ENCODE results near the gene HNRNPA1L2. TPM values are rescaled to one million over a fixed set of nuclear protein-coding genes. Genes with fewer than 3 reads are reported as not detected.

Gene HNRNPA1L2
- total and polyA plus RNA-seq, 2 experiments from 2014 or later = 3.6 to 9.4 TPM

DNA sequence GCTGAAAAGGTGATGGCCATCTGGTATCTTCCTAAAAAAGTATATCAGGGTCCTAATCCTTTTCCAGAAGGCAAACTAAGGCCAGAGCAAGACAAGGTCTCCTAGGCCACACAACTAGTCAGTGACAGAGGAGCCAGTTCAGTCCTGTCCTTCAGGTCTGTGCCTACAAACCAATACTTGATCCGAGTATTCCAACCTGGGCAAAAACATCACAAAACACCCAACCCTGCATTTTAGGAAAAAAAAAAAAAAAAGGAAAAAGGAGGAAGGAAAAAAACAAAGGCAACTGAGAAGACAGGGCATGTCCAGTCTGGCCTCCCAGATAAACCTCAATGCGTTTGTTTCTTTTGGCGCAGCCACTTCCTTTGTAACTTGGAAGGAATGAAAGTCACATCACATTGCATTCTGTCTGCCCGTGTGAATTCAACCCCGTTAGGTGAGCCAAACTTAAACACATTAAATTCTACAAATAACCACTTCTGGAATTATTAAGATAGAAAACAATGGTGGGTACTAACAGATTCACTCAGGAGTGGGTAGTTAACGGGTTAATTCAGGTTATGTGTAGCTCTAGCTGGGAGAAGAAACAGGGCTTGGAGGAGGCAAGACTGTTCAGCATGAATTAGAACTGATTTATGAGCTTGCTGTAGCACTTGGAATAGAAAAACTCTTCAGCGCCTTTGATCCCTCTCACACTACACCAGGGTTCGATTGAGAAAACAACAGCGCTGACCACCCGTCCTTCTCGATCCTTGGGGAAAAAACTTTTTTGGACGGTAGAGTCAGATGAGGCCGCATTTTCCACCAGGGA is 43.0 kb upstream of the HNRNPA1L2 start:
- peak overlapping the region; percentile 96 for H3K4me2 ChIP-seq
- H4K20me1 ChIP-seq (replicated peaks; ENCODE audit: insufficient read depth) = no peaks in the 10 kb centered on the region
- H3K27ac Mint-ChIP-seq = peak overlapping the region; percentile 87; the same call in 1 of the 2 replicates
- DNase-seq (ENCODE audit: low spot score) (no peak), ATAC-seq (peak; percentile 12)
- TF ChIP-seq, protein P1, sequence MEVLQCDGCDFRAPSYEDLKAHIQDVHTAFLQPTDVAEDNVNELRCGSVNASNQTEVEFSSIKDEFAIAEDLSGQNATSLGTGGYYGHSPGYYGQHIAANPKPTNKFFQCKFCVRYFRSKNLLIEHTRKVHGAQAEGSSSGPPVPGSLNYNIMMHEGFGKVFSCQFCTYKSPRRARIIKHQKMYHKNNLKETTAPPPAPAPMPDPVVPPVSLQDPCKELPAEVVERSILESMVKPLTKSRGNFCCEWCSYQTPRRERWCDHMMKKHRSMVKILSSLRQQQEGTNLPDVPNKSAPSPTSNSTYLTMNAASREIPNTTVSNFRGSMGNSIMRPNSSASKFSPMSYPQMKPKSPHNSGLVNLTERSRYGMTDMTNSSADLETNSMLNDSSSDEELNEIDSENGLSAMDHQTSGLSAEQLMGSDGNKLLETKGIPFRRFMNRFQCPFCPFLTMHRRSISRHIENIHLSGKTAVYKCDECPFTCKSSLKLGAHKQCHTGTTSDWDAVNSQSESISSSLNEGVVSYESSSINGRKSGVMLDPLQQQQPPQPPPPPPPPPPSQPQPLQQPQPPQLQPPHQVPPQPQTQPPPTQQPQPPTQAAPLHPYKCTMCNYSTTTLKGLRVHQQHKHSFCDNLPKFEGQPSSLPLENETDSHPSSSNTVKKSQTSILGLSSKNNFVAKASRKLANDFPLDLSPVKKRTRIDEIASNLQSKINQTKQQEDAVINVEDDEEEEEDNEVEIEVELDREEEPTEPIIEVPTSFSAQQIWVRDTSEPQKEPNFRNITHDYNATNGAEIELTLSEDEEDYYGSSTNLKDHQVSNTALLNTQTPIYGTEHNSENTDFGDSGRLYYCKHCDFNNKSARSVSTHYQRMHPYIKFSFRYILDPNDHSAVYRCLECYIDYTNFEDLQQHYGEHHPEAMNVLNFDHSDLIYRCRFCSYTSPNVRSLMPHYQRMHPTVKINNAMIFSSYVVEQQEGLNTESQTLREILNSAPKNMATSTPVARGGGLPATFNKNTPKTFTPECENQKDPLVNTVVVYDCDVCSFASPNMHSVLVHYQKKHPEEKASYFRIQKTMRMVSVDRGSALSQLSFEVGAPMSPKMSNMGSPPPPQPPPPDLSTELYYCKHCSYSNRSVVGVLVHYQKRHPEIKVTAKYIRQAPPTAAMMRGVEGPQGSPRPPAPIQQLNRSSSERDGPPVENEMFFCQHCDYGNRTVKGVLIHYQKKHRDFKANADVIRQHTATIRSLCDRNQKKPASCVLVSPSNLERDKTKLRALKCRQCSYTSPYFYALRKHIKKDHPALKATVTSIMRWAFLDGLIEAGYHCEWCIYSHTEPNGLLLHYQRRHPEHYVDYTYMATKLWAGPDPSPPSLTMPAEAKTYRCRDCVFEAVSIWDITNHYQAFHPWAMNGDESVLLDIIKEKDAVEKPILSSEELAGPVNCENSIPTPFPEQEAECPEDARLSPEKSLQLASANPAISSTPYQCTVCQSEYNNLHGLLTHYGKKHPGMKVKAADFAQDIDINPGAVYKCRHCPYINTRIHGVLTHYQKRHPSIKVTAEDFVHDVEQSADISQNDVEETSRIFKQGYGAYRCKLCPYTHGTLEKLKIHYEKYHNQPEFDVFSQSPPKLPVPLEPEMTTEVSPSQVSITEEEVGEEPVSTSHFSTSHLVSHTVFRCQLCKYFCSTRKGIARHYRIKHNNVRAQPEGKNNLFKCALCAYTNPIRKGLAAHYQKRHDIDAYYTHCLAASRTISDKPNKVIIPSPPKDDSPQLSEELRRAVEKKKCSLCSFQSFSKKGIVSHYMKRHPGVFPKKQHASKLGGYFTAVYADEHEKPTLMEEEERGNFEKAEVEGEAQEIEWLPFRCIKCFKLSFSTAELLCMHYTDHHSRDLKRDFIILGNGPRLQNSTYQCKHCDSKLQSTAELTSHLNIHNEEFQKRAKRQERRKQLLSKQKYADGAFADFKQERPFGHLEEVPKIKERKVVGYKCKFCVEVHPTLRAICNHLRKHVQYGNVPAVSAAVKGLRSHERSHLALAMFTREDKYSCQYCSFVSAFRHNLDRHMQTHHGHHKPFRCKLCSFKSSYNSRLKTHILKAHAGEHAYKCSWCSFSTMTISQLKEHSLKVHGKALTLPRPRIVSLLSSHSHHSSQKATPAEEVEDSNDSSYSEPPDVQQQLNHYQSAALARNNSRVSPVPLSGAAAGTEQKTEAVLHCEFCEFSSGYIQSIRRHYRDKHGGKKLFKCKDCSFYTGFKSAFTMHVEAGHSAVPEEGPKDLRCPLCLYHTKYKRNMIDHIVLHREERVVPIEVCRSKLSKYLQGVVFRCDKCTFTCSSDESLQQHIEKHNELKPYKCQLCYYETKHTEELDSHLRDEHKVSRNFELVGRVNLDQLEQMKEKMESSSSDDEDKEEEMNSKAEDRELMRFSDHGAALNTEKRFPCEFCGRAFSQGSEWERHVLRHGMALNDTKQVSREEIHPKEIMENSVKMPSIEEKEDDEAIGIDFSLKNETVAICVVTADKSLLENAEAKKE (CRISPR knock-in tag; IDR thresholded peaks at IDR 0.05) = no peak
- TF ChIP-seq, protein P2, sequence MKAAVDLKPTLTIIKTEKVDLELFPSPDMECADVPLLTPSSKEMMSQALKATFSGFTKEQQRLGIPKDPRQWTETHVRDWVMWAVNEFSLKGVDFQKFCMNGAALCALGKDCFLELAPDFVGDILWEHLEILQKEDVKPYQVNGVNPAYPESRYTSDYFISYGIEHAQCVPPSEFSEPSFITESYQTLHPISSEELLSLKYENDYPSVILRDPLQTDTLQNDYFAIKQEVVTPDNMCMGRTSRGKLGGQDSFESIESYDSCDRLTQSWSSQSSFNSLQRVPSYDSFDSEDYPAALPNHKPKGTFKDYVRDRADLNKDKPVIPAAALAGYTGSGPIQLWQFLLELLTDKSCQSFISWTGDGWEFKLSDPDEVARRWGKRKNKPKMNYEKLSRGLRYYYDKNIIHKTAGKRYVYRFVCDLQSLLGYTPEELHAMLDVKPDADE (IDR thresholded peaks at IDR 0.05) = no peak
- TF ChIP-seq, protein P3, sequence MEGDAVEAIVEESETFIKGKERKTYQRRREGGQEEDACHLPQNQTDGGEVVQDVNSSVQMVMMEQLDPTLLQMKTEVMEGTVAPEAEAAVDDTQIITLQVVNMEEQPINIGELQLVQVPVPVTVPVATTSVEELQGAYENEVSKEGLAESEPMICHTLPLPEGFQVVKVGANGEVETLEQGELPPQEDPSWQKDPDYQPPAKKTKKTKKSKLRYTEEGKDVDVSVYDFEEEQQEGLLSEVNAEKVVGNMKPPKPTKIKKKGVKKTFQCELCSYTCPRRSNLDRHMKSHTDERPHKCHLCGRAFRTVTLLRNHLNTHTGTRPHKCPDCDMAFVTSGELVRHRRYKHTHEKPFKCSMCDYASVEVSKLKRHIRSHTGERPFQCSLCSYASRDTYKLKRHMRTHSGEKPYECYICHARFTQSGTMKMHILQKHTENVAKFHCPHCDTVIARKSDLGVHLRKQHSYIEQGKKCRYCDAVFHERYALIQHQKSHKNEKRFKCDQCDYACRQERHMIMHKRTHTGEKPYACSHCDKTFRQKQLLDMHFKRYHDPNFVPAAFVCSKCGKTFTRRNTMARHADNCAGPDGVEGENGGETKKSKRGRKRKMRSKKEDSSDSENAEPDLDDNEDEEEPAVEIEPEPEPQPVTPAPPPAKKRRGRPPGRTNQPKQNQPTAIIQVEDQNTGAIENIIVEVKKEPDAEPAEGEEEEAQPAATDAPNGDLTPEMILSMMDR (conservative IDR thresholded peaks at IDR 0.05; ENCODE audit: low read depth in 2 of 2) = no peak
- TF ChIP-seq ZNF331 (CRISPR knock-in tag; IDR thresholded peaks at IDR 0.05; ENCODE audit: low read depth) (no peak), EZH2phosphoT487 (IDR thresholded peaks at IDR 0.05; ENCODE audit: unreplicated experiment) (no peak)
- H3K9me2 ChIP-seq (ENCODE audit: insufficient read depth) = no peaks in the 10 kb centered on the region
- H3F3A ChIP-seq (replicated peaks; ENCODE audit: low read depth) = no peaks in the 10 kb centered on the region
- H3K27me3 Mint-ChIP-seq (ENCODE audit: insufficient read depth, low read depth, poor library complexity) = peaks cover 5% of the 10 kb centered on the region
- H3K79me2 ChIP-seq (replicated peaks; ENCODE audit: insufficient read depth) = no peaks in the 10 kb centered on the region
- no peaks in the 10 kb centered on the region for H3K27me3 ChIP-seq (ENCODE audit: insufficient read depth)
- no peaks in the 10 kb centered on the region for H3K9me3 Mint-ChIP-seq
- peaks cover 18% of the 10 kb centered on the region for H3K4me1 Mint-ChIP-seq
- peak overlapping the region; percentile 93 for H2AFZ ChIP-seq
- H3K36me3 ChIP-seq (ENCODE audit: insufficient read depth) = no peaks in the 10 kb centered on the region
- H3K4me1 ChIP-seq (ENCODE audit: insufficient read depth) = peaks cover 14% of the 10 kb centered on the region
- peak overlapping the region; percentile 80 for H3K4me3 Mint-ChIP-seq
- H3K4me3 ChIP-seq = peak overlapping the region; percentile 78
- H3K27ac ChIP-seq (ENCODE audit: low read depth) = no peak overlapping the region
- no peaks in the 10 kb centered on the region for H3K36me3 Mint-ChIP-seq (ENCODE audit: low read depth)

Data from GM23338 (cell line).